ENCODE measurements around the gene SMYD4.

GRCh38 chr17:1808644-1809043, 21.1 kb downstream of the SMYD4 start:
- TF ChIP-seq CTCF (IDR thresholded peaks at IDR 0.05) (no peak), POLR2AphosphoS5 (IDR thresholded peaks at IDR 0.05) (no peak)
